ENCODE data around the gene MICOS13.
"Not testable (repeated sequence)": the region's sequence is repeated elsewhere in the genome, so short reads cannot be mapped to it uniquely, and the experiment has no call there.

Gene MICOS13, protein sequence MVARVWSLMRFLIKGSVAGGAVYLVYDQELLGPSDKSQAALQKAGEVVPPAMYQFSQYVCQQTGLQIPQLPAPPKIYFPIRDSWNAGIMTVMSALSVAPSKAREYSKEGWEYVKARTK

DNA sequence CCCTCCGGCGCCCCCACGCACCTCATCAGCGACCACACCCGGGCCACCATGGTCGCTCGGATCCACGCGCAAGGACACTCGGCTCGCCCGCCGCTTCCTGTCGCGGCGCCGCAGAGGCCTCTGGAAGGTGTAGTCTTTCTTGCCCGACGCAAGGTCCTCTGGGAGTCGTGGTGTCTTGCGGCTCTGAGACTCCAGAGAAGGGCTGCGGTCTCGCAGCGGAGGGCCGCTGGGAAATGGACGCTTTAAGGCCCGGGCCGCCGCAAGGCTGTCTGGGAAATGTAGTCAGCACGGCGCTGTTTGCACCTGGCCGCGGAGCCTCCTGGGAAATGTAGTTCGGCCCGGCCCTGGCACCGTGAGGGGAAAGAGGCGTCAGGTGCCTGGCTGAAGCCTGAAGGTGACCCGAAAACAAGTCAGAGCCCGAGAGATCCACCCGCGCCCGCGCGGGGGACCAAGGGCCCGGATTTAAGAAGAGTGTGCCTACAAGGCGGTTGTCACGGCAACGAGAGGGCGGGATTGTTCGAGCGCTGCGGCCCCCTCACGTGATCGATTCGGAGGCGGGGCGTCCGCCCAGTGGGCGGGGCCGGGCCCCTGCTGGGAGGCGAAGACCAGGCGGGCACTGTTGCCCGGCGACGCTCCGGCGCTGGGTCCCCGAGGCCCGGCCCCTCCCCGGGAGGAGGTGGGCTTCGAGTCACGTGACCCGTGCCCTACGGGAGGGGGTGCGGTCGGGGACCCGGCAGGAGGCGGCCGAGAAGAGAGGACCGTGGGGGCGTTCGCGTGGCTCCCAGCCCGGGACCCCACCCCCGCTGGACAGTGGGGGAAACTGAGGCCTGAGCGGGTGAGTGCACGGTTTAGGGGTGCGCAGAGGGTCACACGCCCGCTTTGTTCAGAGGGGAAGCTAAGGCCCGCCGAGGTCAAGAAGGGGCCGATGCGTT, at the start of gene MICOS13, which contains the start of gene HSD11B1L:
Gene MICOS13 (minus strand): TSS at position 80 of the 932 bp plus-strand sequence. CDS start 30 bp downstream, at position 50.
Gene HSD11B1L (plus strand): TSS at position 591 of the 932 bp plus-strand sequence. CDS start 3,806 bp downstream, outside the sequence.
- DNase-seq: peak; percentile 97

DNA sequence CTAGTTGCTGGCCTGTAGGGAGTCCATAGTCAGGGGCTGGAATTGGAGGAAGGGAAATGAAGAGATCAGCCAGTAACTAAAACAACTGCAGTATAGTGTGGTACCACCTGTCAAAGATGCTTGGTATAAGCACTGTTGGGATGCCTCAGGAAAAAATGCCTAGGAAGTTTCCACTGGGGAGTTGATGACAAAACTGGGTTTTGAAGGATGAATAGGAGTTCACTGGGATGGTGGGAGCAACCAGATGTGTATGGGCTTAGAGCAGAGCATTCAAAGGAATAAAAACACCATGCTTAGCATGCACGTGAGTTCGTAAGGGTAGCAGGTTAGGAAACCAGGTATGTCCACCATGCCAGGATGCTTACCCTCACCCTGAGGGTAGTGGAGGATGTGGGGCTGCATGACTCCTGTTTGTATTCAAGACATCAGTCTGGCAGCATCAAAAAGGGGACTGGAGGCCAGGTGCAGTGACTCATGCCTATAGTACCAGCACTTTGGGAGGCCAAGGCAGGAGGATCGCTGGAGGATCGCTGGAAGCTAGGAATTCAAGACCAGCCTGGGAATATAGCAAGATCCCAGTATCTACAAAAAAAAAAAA, 47.2 kb upstream of the MICOS13 start:
- DNase-seq: no peak

DNA sequence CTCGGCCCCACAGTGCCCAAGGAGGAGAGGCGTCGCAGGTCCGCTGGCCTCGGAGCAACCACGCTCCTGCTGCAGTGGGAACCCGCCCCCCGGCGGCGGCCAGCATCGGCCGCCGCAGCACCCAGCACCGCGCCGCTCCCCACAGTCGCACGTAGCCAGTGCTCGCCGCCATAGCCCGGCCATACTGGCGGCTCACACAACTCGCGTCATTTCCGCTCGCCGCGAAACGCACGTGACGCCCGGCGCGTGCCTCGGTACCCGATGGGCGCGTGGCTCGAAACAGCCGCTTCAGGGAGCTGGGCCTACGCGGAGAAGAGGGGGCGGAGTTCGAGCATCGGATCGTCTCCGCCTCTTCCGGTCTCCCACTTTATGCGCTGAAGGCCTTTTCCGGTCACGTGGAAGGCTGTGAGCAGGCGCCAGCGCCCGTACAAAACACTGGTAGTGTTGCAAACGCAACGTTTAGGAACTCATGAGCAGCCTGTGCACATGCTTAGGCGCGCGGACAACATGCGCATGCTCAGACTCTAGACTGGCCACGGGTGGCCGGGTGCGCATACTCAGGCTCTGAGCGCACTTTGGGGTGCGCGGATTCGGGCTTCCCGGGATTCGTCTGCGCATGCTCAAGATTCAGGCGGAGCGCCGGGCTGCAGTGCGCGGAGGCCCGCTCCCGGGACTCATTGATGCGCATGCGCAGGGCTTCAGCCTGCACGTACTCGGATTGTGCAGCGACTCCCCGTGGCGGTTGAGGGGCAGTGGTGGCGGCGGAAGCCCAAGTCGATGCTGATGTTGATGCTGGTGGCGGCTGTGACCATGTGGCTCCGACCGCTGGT, 39.9 kb upstream of the MICOS13 start, which contains the start of the genes CATSPERD and LONP1:
Gene CATSPERD (plus strand): TSS at position 677 of the 830 bp plus-strand sequence. CDS start 101 bp downstream, at position 778.
Gene LONP1 (minus strand): TSS at position 186 of the 830 bp plus-strand sequence. CDS start 14 bp downstream, at position 172.
- peak; percentile 98 for DNase-seq

DNA sequence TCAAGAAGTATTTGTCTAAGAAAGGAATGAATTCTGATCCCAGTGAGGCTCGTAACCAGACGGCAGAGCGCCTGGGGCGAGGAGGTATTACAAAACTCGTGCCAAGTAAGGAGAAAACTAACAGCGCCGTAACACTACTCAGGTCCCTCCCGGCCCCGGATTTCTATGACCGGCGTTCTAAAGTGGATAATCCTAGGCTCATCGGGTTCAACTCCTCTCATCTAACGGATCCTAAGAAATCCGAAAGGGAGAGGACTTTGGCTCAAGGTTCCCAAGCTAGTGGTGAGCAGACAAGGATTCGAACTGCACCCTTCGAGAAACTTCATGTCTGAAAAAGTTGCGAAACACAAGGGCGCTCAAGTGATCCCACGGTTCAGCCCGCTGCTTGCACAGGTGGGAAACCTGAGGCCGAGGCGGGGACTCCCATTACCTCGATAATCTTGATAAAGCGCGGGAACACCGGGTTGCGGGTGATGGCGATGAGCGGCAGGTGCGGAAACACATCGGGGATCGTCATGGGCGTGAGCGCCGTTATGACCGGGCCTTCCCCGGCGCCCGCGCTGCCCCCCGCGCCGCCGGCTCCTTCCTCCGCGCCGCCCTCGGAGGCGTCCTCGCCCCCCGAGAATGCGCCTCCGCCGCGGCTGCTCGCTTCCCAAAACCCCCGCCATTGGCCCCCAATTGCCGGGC, 39.1 kb upstream of the MICOS13 start:
- no peak for DNase-seq

DNA sequence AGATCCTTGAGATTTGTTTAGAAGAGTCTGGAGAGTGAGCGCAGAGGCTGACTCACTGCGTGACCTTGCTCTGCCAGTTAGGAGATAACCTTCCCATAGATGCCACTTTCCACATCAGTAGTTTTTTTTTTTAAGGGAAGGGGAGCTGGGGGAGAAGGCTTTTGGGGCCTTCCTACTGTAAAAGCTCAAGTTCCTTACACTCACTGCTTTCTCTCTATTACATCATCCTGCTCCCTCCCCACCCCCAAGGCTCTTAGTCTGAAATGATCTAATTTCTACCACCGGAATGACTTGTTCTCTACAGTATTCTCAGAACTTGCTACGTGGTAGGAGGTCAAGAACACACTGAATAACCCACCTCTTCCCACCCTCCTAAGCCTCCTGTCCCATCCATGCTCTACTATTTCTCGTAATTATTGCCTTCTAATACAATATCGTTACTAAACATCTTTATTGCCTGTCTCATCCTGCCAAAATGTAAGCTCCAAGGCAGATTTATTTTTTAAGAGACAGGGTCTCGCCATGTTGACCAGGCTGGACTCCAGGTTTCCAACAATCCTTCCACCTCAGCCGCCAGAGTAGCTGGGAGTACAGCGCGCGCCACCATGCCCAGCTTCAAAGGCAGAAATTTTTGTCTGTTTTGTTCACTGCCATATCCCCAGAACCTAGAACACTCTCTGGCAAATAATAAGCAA, 38.4 kb upstream of the MICOS13 start:
- DNase-seq: no peak

DNA sequence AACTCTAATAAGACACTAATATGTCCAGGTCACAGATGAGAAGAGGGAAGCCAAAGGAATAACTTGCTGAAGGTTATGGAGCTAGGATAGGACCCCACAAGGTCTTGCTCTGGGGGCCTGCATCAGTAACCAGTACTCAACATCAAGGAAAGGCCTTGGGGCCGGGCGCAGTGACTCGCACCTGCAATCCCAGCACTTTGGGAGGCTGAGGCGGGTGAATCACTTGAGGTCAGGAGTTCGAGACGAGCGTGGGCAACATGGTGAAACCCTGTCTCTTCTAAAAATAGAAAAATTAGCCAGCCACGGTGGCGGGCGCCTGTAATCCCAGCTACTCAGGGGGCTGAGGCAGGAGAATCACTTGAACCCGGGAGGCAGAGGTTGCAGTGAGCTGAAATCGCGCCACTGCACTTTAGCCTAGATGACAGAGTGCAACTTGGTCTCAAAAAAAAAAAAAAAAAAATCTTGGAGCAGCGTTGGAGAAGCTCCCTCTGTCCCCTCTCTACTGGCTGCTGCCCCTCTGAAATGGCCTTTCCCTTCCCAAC, 37.8 kb upstream of the MICOS13 start:
- DNase-seq: no peak

DNA sequence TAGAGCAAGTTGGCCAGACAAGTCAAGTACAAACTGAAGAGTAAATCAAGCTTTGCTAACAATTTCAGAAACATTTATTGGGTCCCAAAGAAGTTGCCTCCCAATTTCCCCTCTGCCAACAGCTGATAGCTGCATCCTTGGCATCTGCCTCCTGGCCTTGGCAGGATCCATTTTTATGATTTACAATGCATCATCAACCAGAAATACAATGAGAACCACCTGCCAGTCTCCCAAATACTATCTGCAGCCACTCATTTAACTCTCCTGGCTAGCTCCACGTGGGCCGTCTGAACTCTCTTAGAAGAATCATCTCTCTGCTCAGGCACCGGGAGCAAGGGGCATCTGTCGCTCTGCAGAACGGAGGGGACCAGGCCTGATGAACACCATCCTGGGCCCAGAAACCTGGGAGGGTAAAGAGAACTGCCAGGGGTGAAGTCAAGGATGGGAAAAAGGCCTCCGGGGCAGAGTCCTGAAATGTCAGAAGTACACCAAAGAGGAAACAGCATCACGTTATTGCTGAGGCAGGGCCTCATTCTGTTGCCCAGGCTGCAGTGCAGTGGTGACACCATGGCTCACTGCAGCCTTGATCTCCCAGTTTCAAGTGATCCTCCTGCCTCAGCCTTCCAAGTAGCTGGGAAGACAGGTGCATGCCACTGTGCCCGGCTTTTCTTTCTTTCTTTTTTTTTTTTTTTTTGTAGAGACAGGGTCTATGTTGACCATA, 37.1 kb upstream of the MICOS13 start:
- no peak for DNase-seq

DNA sequence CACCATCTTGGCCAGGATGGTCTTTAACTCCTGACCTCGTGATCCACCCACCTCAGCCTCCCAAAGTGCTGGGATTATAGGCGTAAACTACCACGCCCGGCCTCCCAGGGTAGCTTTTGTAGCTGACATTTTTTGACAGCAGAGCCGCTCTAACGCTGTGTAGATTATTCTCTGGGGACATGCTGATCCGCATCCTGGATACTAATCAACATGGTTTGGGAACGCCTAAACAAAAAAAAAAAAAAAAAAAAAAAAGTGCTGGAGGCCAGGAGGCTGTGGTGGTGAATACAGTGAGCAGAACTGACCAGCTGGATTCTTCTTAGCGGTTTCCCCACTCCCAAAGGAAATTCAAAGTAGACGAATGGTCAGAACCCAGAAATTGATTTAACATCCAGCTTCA, 34.5 kb upstream of the MICOS13 start:
- DNase-seq: no peak

DNA sequence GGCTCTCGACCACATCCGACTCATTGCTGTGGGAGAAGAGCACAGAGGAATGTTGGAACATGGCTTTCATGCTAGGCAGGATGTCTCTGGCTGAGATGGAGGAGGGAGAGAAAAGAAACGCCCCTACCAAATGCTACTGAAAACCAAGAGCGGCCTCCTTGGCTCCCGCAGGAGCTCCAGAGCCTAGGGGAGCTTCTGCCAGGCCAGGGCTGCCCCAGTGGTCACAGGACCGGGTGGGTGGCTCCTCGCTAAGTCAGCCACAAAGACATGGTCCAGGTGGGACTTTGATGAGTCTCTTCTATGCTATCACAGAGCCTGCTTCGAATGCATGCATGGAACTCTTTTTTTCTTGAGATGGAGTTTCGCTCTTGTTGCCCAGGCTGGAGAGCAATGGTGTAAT, 32.9 kb upstream of the MICOS13 start:
- no peak for DNase-seq

DNA sequence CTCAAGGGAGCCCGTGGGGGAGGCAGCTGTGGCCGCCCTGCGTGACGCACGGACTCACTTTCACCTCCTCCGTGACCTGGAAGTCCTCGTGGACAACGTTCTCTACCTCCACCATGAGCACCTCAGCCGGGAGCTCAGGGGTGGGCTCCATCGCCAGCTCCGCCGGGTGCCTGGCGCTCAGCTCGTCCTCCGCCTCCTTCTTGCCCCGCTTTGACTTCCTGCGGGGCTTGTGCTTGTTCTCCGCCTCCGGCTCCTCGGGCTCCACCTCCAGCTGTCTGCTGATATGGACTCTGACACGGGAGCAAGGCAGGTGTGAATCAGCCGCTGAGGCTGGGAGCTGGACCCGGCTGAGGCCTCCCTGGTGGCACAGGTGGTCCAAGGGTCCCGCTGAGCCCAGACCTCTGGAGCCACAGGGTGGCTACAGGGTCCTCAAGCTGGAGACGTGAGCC, 31.4 kb upstream of the MICOS13 start:
- no peak for DNase-seq

DNA sequence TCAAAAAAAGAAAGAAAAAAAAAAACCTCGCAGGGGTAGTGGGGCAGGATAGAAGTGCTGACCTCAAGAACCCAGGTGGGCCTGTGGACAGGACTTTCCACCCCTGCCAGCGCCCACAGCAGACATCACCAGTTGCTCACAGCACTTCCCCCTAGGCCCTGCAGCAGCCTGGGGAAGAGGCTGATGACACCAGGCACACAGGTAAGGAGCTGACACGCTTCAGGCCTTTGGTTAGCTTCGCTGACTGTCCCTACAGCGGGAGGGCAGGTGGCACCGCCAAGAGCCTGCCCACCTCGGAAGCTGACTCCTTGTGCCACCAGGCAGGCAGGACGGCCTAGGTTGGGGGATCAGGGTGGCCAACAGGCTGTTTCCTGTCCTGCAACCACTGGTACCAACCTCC, 30.7 kb upstream of the MICOS13 start:
- DNase-seq: no peak

DNA sequence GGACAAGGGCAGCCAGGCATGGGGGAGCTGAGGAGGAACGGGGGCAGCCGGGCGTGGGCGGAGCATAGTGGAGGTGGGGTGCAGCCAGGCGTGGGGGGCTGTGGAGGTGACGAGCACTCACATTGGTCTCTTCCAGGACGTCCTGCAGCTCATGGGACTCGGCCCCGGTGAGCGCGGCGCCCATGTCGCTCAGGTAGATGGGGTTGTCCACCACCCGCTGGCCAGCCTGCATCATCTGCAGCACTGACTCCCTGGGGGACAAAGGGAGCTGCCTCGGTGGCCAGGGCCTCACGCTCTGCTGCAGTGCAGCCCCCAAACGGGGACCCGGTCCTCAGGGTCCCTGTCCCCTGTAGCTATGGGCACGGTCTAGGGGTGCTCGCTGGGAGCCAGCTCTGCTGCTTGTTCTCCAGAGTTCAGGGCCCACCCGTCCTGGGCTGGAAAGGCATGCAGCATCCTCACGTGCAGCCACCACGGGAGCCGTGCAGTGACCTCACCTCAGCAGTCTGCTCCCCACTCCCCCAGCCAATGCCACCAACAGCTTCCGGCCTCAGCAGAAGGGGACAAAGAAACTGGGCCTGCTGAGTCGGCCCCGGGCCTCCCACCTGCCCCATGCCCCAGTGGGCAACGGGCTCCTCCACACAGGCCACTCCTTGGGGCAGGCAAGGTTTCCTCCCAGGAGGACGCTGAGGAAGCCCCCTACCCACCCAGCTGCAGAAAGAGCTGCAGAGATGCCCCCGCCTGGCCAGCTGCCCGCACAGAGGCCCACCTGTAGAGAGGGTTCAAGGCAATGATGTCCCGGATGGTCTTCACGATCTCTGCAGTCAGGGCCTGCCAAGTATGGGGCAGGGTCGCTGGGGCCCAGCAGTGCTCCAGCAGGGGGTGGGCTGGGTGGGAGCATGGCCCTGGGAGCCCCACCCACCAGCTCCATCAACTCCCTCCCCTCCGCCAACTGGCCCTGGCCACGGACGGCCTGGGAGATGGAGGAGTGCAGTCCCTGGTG, 27.6 kb upstream of the MICOS13 start:
- DNase-seq: no peak

DNA sequence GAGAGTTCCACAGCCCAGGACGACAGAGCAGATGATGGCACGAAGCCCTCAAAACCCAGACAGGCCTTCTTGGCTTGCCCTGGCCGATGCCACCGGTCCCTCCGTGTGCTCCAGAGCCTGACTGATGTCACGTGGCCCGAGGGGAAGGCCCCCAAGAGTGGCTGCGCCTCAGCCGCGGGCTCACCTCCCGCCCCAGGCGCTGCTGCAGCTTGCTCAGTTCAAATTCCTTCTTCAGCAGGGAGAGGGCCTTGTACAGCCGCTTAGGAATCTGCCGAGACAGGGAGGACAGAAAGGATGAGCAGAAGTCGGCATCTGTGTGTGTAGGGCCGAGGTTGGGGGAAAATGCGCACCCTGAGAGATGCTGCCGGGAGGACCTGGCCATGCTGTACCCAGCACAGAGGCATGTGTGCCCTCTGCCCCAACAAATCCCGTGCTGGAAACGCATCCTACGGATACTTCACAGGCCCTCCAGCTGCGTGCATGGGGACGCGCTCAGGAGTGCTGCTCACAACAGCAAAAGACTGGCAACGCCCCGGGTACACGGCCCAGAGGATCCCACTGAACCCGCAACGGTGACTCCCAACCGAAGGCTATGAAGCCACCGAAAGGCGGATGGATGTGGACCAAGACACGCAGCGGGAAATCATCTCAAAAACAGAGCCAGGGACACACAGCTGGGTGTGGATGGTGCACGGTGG, 26.7 kb upstream of the MICOS13 start:
- no peak for DNase-seq

DNA sequence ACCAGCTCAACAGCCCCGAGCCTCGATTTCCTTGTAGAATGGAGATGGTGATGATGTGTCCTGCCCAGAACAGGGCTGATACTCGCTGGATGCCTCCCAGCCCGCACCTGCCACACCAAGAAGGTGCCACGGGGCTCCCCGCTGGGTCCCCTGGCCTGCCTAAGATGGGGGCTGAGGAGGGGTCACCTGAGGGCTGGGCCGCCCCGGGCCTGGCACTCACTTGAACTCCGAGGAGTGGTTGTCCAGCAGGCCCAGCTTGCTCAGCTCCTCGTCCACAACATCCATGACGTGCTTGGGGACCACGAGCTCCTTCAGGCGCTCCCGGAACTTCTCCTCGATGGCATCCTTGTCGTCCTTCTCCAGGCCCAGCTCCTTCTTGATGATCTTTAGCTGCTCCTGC, 25.2 kb upstream of the MICOS13 start:
- DNase-seq: no peak

DNA sequence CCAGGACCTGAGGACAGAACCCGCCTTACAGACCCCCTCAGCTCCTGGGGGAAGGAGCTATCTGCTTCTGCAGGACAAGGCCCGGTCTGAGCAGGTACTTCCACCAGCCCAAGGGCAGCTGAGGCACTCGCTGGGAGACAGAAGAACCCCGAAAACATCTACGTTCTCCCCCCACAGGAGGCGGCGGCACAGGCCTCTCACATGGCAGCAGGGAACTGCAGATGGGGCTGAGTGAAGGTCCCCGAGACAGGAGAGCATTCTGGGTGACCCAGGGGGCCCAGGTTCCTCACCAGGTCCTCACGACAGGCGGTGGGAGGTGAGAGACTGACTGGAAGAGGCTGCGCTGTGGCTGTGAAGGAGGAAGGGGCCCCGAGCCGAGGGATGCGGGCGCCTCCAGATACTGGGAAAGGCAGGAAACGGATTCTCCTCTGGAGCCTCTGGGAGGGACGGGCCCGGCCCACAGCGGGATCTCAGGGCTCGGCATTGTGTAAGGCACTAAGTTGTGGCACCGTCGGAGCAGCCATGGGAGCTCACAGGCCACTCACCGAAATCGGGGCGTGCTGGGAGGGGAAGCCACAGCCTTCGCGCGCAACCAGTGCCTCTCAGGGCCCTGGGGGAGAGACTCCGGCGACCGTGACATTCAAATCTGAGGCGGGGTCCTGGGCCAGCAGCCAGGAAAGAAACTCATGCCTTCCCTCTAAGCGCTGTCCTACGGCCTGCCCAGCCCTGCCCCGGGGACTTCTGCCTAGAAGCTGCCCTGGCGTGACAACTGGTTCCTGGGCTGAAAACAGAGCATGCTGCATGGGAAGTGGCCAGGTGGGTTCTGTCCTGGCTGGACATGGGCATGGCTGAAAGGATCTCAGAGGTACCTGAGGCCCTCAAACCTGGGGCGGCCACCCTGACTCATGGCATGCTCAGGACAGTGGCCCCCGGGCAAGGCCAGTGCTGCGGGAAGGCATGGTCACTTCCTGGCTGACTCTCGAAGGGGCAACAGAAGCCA, 23.8 kb upstream of the MICOS13 start:
- no peak for DNase-seq

DNA sequence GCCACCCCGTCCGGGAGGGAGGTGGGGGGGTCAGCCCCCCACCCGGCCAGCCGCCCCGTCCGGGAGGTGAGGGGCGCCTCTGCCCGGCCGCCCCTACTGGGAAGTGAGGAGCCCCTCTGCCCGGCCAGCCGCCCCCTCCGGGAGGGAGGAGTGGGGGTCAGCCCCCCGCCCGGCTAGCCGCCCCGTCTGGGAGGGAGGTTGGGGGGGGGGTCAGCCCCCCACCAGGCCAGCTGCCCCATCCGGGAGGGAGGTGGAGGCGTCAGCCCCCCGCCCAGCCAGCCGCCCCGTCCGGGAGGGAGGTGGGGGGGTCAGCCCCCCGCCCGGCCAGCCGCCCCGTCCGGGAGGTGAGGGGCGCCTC, 21.7 kb upstream of the MICOS13 start:
- DNase-seq: not testable (repeated sequence)

DNA sequence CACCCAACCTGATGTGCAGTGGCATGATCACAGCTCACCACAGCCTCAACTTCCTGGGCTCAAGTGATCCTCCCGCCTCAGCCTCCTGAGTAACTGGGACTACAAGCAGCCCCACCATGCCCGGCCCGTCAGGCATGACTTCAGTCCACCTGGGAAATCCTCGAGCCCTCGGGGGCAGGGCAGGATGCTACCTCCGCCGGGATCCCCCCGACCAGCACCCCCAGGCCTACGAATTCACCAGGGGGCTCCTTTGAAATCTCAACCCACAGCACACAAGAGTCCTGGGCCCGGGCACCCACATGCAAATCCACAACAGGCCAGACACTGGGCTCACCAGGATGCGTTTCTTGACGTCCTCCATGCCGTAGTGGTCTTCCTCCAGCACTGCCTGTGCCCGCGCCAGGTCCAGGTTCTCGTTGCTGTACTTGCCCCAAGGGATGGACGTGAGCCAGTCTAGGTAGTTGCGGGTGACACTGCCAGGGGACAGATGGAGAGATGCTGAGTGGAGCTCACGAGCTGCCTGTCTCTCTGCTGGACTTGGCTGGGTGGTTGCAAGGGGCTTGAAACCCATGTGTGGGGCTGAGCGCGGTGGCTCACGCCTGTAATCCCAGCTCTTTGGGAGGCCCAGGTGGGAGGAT, 20.3 kb upstream of the MICOS13 start:
- DNase-seq: no peak
